Peyer's patch (tissue), 4 donors: ENCODE data around the gene CPED1. TPM values are rescaled to one million over a fixed set of nuclear protein-coding genes. Genes with fewer than 3 reads are reported as not detected.

Source experiments
- DNase-seq, 3 donors: peaks; one replicate each; pipeline ENCODE4 v3.0.0-alpha.2; 2017 to 2019
- H3K27ac ChIP-seq, 4 donors: fragments of 200-600 bp; sonication (generic); one replicate each; pipeline ENCODE4 v1.5.1; 2016 to 2019
- H3K27me3 ChIP-seq, 2 donors: fragments of 200-600 bp; sonication (generic); one replicate each; pipeline ENCODE4 v1.5.1; 2019
- H3K36me3 ChIP-seq, 3 donors: fragments of 200-600 bp; sonication (generic); one replicate each; pipeline ENCODE4 v1.5.1; 2016 to 2019
- H3K4me1 ChIP-seq, 4 donors: fragments of 200-600 bp; sonication (generic); one replicate each; pipeline ENCODE4 v1.5.1; 2016 to 2019
- H3K4me3 ChIP-seq, 4 donors: fragments of 200-600 bp; sonication (generic); 1 replicate in 3 of 4; 2 replicates in 1 of 4; pipeline ENCODE4 v1.5.1; 2016 to 2019; ENCODE audit warnings: mild to moderate bottlenecking in 1 of 4
- H3K9me3 ChIP-seq, 4 donors: fragments of 200-600 bp; sonication (generic); one replicate each; pipeline ENCODE4 v1.5.1; 2016 to 2019; ENCODE audit warnings: mild to moderate bottlenecking in 1 of 4
- POLR2A ChIP-seq, 2 donors: fragments of 450-650 bp; IDR thresholded peaks; one replicate each; pipeline ENCODE4 v1.5.1; 2017; ENCODE audit warnings: antibody characterized with exemption in 2 of 2, mild to moderate bottlenecking in 2 of 2, moderate library complexity in 2 of 2
- total RNA-seq, 4 donors: library from RNA; depleted of rRNA; stranded (reverse); fragments of >200 nt; gene quantifications; one replicate each; pipeline ENCODE4 v1.1.0, GENCODE V29; 2016
- TF ChIP-seq, protein P1 (sequence below), 6 experiments: fragments of 450-650 bp in 4 of 6; fragments of 200-600 bp in 2 of 6; sonication (generic) in 1 of 6; IDR thresholded peaks; one replicate each; pipeline ENCODE4 v1.5.1; 2017 to 2019; ENCODE audit warnings: antibody characterized with exemption in 6 of 6, mild to moderate bottlenecking in 3 of 6, moderate library complexity in 1 of 6

CPED1 gene
- total RNA-seq, 4 donors from 2014 or later: 4.4 to 50.3 (median 8.5) TPM

DNA sequence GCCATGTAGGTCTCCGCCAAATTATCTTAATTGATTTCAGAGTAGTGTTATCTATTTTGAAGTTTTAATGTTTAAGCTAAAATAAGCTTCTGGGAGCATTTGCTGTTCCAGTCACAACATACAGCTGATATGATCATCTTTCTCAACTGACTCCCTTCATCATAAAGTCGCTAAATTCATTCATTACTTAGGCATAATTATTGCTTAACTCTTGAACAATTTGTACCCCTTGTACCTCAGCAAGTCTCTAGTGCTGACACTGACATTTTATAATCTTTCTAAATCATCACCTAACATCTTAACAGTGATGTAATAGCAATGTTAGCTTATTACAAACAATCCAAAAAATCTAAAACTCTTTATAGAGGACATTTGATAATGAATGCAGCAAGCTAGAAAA, 286.0 kb downstream of the CPED1 start:
- Histone ChIP-seq H3K9me3 (no peaks in the 10 kb centered on the region), H3K27ac (no peak overlapping the region), H3K36me3 (no peaks in the 10 kb centered on the region), H3K4me1 (no peaks in the 10 kb centered on the region), H3K27me3 (no peaks in the 10 kb centered on the region), H3K4me3 (no peak overlapping the region)
- no peak for DNase-seq
- no peak for TF ChIP-seq POLR2A (IDR thresholded peaks at IDR 0.05)

GRCh38 chr7:121275204-121275603, 286.7 kb downstream of the CPED1 start:
- Histone ChIP-seq H3K27ac (no peak overlapping the region), H3K4me3 (no peak overlapping the region), H3K36me3 (no peaks in the 10 kb centered on the region), H3K27me3 (no peaks in the 10 kb centered on the region), H3K9me3 (no peaks in the 10 kb centered on the region), H3K4me1 (no peaks in the 10 kb centered on the region)
- TF ChIP-seq POLR2A (IDR thresholded peaks at IDR 0.05): no peak
- TF ChIP-seq, protein P1, sequence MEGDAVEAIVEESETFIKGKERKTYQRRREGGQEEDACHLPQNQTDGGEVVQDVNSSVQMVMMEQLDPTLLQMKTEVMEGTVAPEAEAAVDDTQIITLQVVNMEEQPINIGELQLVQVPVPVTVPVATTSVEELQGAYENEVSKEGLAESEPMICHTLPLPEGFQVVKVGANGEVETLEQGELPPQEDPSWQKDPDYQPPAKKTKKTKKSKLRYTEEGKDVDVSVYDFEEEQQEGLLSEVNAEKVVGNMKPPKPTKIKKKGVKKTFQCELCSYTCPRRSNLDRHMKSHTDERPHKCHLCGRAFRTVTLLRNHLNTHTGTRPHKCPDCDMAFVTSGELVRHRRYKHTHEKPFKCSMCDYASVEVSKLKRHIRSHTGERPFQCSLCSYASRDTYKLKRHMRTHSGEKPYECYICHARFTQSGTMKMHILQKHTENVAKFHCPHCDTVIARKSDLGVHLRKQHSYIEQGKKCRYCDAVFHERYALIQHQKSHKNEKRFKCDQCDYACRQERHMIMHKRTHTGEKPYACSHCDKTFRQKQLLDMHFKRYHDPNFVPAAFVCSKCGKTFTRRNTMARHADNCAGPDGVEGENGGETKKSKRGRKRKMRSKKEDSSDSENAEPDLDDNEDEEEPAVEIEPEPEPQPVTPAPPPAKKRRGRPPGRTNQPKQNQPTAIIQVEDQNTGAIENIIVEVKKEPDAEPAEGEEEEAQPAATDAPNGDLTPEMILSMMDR (IDR thresholded peaks at IDR 0.05): no peak
- no peak for DNase-seq

DNA sequence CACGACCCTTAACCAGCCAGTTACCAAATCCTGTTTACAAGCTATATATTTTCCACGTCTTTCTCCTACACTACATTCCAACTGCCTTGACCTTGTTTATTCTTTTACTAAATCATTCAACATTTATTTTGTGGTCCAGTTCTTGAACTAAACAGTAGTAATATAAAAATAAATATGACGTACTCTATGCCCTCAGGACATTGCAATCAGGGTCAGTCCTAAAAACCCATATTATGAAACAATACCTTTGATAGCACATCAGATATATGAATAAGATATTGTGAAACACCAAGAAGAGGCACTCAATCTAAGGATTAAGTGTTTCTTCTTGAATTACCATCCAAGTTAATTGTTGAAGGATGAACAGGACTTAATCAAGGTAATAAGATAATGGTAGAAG, 287.8 kb downstream of the CPED1 start:
- no peak overlapping the region for H3K4me3 ChIP-seq
- no peak overlapping the region for H3K27ac ChIP-seq
- H3K27me3 ChIP-seq: no peaks in the 10 kb centered on the region
- H3K9me3 ChIP-seq: no peaks in the 10 kb centered on the region
- no peaks in the 10 kb centered on the region for H3K36me3 ChIP-seq
- TF ChIP-seq, protein P1 (IDR thresholded peaks at IDR 0.05): no peak
- TF ChIP-seq POLR2A (IDR thresholded peaks at IDR 0.05): no peak
- no peak for DNase-seq
- no peaks in the 10 kb centered on the region for H3K4me1 ChIP-seq

DNA sequence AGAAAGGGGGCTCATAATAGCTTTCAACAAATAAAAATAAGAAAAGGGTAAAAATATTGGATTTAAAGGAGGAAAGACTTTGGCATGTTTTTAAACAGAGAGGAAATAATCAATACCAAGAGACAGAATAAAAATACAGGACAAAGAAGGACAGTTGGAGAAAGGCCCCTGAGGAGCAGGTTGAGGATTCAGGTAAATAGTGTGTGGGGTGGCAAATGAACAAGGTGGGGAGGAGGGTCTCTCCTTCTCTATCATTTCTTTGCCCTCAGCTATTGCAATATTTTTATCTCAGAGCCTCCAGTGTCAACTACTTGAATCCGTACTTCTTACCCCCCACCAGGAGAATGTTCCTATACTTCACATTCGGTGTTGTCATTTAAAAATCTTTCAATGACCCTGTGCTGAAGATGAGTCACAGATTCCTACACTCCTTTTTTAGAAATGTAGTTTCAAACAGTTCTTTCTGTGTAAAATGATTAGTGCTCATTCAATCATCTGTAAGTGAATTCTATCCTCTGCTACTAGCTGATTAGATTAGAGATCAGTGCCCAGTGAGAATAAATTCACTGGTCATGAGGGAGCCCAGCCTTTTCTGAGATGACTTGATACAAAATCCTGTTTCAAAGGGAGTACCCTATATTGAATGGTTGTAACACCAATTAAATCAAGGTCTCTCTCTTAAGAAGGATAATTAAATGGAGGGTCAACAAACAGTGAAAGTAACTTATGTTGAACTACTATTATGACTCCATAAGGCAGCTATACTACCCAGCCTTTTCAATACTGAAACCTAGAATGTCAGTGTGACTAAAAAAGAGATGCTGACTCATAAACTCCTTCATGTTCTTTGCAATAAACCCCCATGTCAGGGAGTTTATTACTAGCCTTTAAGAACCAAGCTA, 289.9 kb downstream of the CPED1 start:
- Histone ChIP-seq H3K27me3 (no peaks in the 10 kb centered on the region), H3K9me3 (no peaks in the 10 kb centered on the region), H3K4me3 (no peak overlapping the region), H3K4me1 (no peaks in the 10 kb centered on the region), H3K27ac (no peak overlapping the region), H3K36me3 (no peaks in the 10 kb centered on the region)
- TF ChIP-seq POLR2A (IDR thresholded peaks at IDR 0.05): no peak
- TF ChIP-seq, protein P1 (IDR thresholded peaks at IDR 0.05): no peak
- DNase-seq: no peak

GRCh38 chr7:121279060-121279620, 290.6 kb downstream of the CPED1 start:
- Histone ChIP-seq H3K9me3 (no peaks in the 10 kb centered on the region), H3K27me3 (no peaks in the 10 kb centered on the region), H3K4me1 (no peaks in the 10 kb centered on the region), H3K4me3 (no peak overlapping the region), H3K36me3 (no peaks in the 10 kb centered on the region), H3K27ac (no peak overlapping the region)
- TF ChIP-seq POLR2A (IDR thresholded peaks at IDR 0.05): no peak
- TF ChIP-seq, protein P1 (IDR thresholded peaks at IDR 0.05): no peak
- no peak for DNase-seq

- no peak overlapping the region for H3K27ac ChIP-seq
- no peaks in the 10 kb centered on the region for H3K36me3 ChIP-seq
- TF ChIP-seq, protein P1 (IDR thresholded peaks at IDR 0.05): no peak
- no peak for TF ChIP-seq POLR2A (IDR thresholded peaks at IDR 0.05)
- H3K4me1 ChIP-seq: no peaks in the 10 kb centered on the region
- H3K27me3 ChIP-seq: no peaks in the 10 kb centered on the region
- H3K9me3 ChIP-seq: peaks cover 0 to 5% (median 0%) of the 10 kb centered on the region in 4 donors
- DNase-seq: no peak
- H3K4me3 ChIP-seq: no peak overlapping the region
Measured at GRCh38 chr7:121279822-121280221, 291.3 kb downstream of the CPED1 start.
